Caki2 (cell line): ENCODE results near the gene DNAJB7. TPM values are rescaled to one million over a fixed set of nuclear protein-coding genes. Genes with fewer than 3 reads are reported as not detected.
"Not testable (repeated sequence)": the region's sequence is repeated elsewhere in the genome, so short reads cannot be mapped to it uniquely, and the experiment has no call there.

ENCODE experiments used
- DNase-seq: peaks from one replicate; pipeline ENCODE4 v3.0.0-alpha.2; 2015; ENCODE audit warnings: low read depth
- in situ Hi-C: cut with HindIII; loops from 2 replicates; pipeline ENCODE4 v1.10.0; 2016; ENCODE audit warnings: low sequenced_read_pairs, low pct_unique_long_range_greater_than_20kb, mixed read lengths
- total RNA-seq: library from RNA; depleted of rRNA; stranded (reverse); fragments of >200 nt; shearing (Covaris generic); gene quantifications from 2 replicates; pipeline ENCODE4 v1.2.3, GENCODE V29; 2014; ENCODE audit warnings: low replicate concordance; rRNA removed

DNAJB7 gene
- not detected in 2 replicates for total RNA-seq

GRCh38 chr22:40862013-40862412, at the start of gene DNAJB7:
Gene DNAJB7, minus strand, starts transcription at chr22:40862113. Its CDS starts 119 bp downstream, at chr22:40861994.
- no peak for DNase-seq
- in situ Hi-C loops, result no loop called here

- DNase-seq, result no peak
- in situ Hi-C loops, result no loop called here
Measured at GRCh38 chr22:40908895-40909294, 47.0 kb upstream of the DNAJB7 start.

GRCh38 chr22:40904101-40904500, 42.2 kb upstream of the DNAJB7 start:
- DNase-seq, result no peak
- in situ Hi-C loops, result no loop called here

GRCh38 chr22:40898850-40899357, 37.0 kb upstream of the DNAJB7 start:
- in situ Hi-C loops, result no loop called here
- peak; percentile 51 for DNase-seq

GRCh38 chr22:40894417-40894816, 32.5 kb upstream of the DNAJB7 start:
- no peak for DNase-seq
- in situ Hi-C loops, result no loop called here

- DNase-seq, result no peak
- in situ Hi-C loops, result no loop called here
Measured at GRCh38 chr22:40890881-40891280, 29.0 kb upstream of the DNAJB7 start.

- in situ Hi-C loops, result no loop called here
- no peak for DNase-seq
Measured at GRCh38 chr22:40889116-40889515, 27.2 kb upstream of the DNAJB7 start.

- in situ Hi-C loops, result no loop called here
- DNase-seq, result no peak
Measured at GRCh38 chr22:40878922-40879321, 17.0 kb upstream of the DNAJB7 start.

- DNase-seq, result no peak
- in situ Hi-C loops, result no loop called here
Measured at GRCh38 chr22:40877488-40877887, 15.6 kb upstream of the DNAJB7 start.

GRCh38 chr22:40876907-40877306, 15.0 kb upstream of the DNAJB7 start:
- in situ Hi-C loops, result no loop called here
- DNase-seq, result no peak

GRCh38 chr22:40875111-40875510, 13.2 kb upstream of the DNAJB7 start:
- in situ Hi-C loops, result no loop called here
- no peak for DNase-seq

- in situ Hi-C loops, result no loop called here
- no peak for DNase-seq
Measured at GRCh38 chr22:40874016-40874415, 12.1 kb upstream of the DNAJB7 start.

GRCh38 chr22:40868379-40868778, 6.5 kb upstream of the DNAJB7 start:
- DNase-seq, in situ Hi-C loops: not testable (repeated sequence)

- no peak for DNase-seq
- in situ Hi-C loops, result no loop called here
Measured at GRCh38 chr22:40867109-40867508, 5.2 kb upstream of the DNAJB7 start.

- no peak for DNase-seq
- in situ Hi-C loops, result no loop called here
Measured at GRCh38 chr22:40862537-40862936, 624 bp upstream of the DNAJB7 start.

- in situ Hi-C loops, result no loop called here
- no peak for DNase-seq
Measured at GRCh38 chr22:40857309-40857855, 4.5 kb downstream of the DNAJB7 start.

- in situ Hi-C loops, result no loop called here
- peak; percentile 99 for DNase-seq
Measured at GRCh38 chr22:40856513-40857308, 5.2 kb downstream of the DNAJB7 start, which contains the start of the genes ST13 and XPNPEP3. Gene ST13, minus strand, starts transcription at chr22:40856639. Its CDS starts 99 bp downstream, at chr22:40856540. Gene XPNPEP3, plus strand, starts transcription at chr22:40857148. Its CDS starts 34 bp downstream, at chr22:40857182.

- DNase-seq, result no peak
Measured at GRCh38 chr22:40855979-40856512, 5.9 kb downstream of the DNAJB7 start.

More at GRCh38 chr22:40855979-40856512, 5.9 kb downstream of the DNAJB7 start:
- in situ Hi-C loops, result no loop called here
